Transverse colon (tissue), 4 donors: ENCODE measurements around the gene MOB3B.

Experiments
- CTCF ChIP-seq, 5 experiments: fragments of 200-600 bp in 3 of 5; fragments of 450-650 bp in 2 of 5; sonication (generic) in 3 of 5; IDR thresholded peaks; 1 replicate in 2 of 5; 2 replicates in 3 of 5; pipeline ENCODE4 v1.5.1; 2016 to 2017; ENCODE audit warnings: antibody characterized with exemption in 5 of 5, inconsistent platforms in 3 of 5, mild to moderate bottlenecking in 2 of 5, moderate library complexity in 1 of 5
- EP300 ChIP-seq: sonication (generic); formaldehyde crosslinking; IDR thresholded peaks from one replicate; pipeline ENCODE4 v1.6.1; 2017; ENCODE audit warnings: antibody characterized with exemption, low read depth
- POLR2A ChIP-seq: fragments of 450-650 bp; IDR thresholded peaks from one replicate; pipeline ENCODE4 v1.6.1; 2016; ENCODE audit warnings: antibody characterized with exemption, mild to moderate bottlenecking, moderate library complexity
- POLR2AphosphoS5 ChIP-seq, 3 donors: sonication (generic); formaldehyde crosslinking; IDR thresholded peaks; one replicate each; pipeline ENCODE4 v1.6.1; 2016; ENCODE audit warnings: antibody characterized with exemption in 3 of 3

- no peak for TF ChIP-seq CTCF (IDR thresholded peaks at IDR 0.05)
- TF ChIP-seq POLR2A: no peak
- peak in 2 of 3 donors; percentile 4 to 23 for TF ChIP-seq POLR2AphosphoS5 (IDR thresholded peaks at IDR 0.05)
- no peak for TF ChIP-seq EP300
Measured at GRCh38 chr9:27368316-27368985, 161.2 kb downstream of the MOB3B start.
